HEK293 (cell line): ENCODE measurements around the gene FLYWCH1.

ENCODE experiments used
- BCL11B ChIP-seq: fragments of 450-650 bp; formaldehyde crosslinking; IDR thresholded peaks from 2 replicates; pipeline ENCODE4 v1.5.1; 2016; ENCODE audit warnings: low read depth, missing biosample characterization, missing genetic modification characterization
- KLF16 ChIP-seq: fragments of 450-650 bp; formaldehyde crosslinking; IDR thresholded peaks from 2 replicates; pipeline ENCODE4 v1.5.1; 2017; ENCODE audit warnings: missing biosample characterization, missing genetic modification characterization
- MZF1 ChIP-seq: fragments of 450-650 bp; formaldehyde crosslinking; IDR thresholded peaks from 2 replicates; pipeline ENCODE4 v1.5.1; 2017; ENCODE audit warnings: missing biosample characterization, missing genetic modification characterization, borderline replicate concordance
- OVOL3 ChIP-seq: fragments of 450-650 bp; formaldehyde crosslinking; IDR thresholded peaks from 2 replicates; pipeline ENCODE4 v1.5.1; 2016; ENCODE audit warnings: missing biosample characterization, missing genetic modification characterization
- SP2 ChIP-seq: fragments of 450-650 bp; formaldehyde crosslinking; IDR thresholded peaks from 2 replicates; pipeline ENCODE4 v1.5.1; 2016; ENCODE audit warnings: missing biosample characterization, missing genetic modification characterization
- SP3 ChIP-seq: fragments of 450-650 bp; formaldehyde crosslinking; IDR thresholded peaks from 2 replicates; pipeline ENCODE4 v1.5.1; 2016; ENCODE audit warnings: missing biosample characterization, missing genetic modification characterization
- SP7 ChIP-seq: fragments of 450-650 bp; formaldehyde crosslinking; IDR thresholded peaks from 2 replicates; pipeline ENCODE4 v1.5.1; 2016; ENCODE audit warnings: missing biosample characterization, missing genetic modification characterization
- ZNF121 ChIP-seq: fragments of 450-650 bp; formaldehyde crosslinking; IDR thresholded peaks from 2 replicates; pipeline ENCODE4 v1.5.1; 2016; ENCODE audit warnings: missing biosample characterization, missing genetic modification characterization
- ZNF174 ChIP-seq: fragments of 450-650 bp; formaldehyde crosslinking; IDR thresholded peaks from 2 replicates; pipeline ENCODE4 v1.5.0; 2017; ENCODE audit warnings: missing biosample characterization, mild to moderate bottlenecking, missing genetic modification characterization
- ZNF184 ChIP-seq: fragments of 450-650 bp; IDR thresholded peaks from 2 replicates; pipeline ENCODE4 v1.5.1; 2018; ENCODE audit warnings: missing biosample characterization, mild to moderate bottlenecking, missing genetic modification characterization
- ZNF202 ChIP-seq: fragments of 450-650 bp; formaldehyde crosslinking; IDR thresholded peaks from 2 replicates; pipeline ENCODE4 v1.5.1; 2016; ENCODE audit warnings: missing biosample characterization, missing genetic modification characterization, borderline replicate concordance
- ZNF221 ChIP-seq: fragments of 450-650 bp; formaldehyde crosslinking; IDR thresholded peaks from 2 replicates; pipeline ENCODE4 v1.5.1; 2017; ENCODE audit warnings: missing biosample characterization, missing genetic modification characterization, borderline replicate concordance
- ZNF23 ChIP-seq: fragments of 450-650 bp; formaldehyde crosslinking; IDR thresholded peaks from 2 replicates; pipeline ENCODE4 v1.5.1; 2016; ENCODE audit warnings: missing biosample characterization, missing genetic modification characterization, borderline replicate concordance
- ZNF350 ChIP-seq: fragments of 450-650 bp; formaldehyde crosslinking; IDR thresholded peaks from 2 replicates; pipeline ENCODE4 v1.5.0; 2017; ENCODE audit warnings: missing biosample characterization, mild to moderate bottlenecking, missing genetic modification characterization
- ZNF354C ChIP-seq: fragments of 450-650 bp; formaldehyde crosslinking; IDR thresholded peaks from 2 replicates; pipeline ENCODE4 v1.5.1; 2016; ENCODE audit warnings: missing biosample characterization, missing genetic modification characterization, low read depth, borderline replicate concordance
- ZNF362 ChIP-seq: fragments of 450-650 bp; formaldehyde crosslinking; IDR thresholded peaks from 2 replicates; pipeline ENCODE4 v1.5.1; 2016; ENCODE audit warnings: missing biosample characterization, missing genetic modification characterization
- ZNF394 ChIP-seq: fragments of 450-650 bp; formaldehyde crosslinking; IDR thresholded peaks from 2 replicates; pipeline ENCODE4 v1.5.1; 2016; ENCODE audit warnings: missing biosample characterization, missing genetic modification characterization, mild to moderate bottlenecking, moderate library complexity, borderline replicate concordance
- ZNF488 ChIP-seq: fragments of 450-650 bp; formaldehyde crosslinking; IDR thresholded peaks from 2 replicates; pipeline ENCODE4 v1.5.1; 2016; ENCODE audit warnings: missing biosample characterization, missing genetic modification characterization
- ZNF510 ChIP-seq: fragments of 450-650 bp; formaldehyde crosslinking; IDR thresholded peaks from 2 replicates; pipeline ENCODE4 v1.5.1; 2018; ENCODE audit warnings: mild to moderate bottlenecking, missing genetic modification characterization, missing biosample characterization; ENCODE audit not compliant: insufficient replicate concordance
- ZNF544 ChIP-seq: fragments of 450-650 bp; formaldehyde crosslinking; IDR thresholded peaks from 2 replicates; pipeline ENCODE4 v1.5.0; 2017; ENCODE audit warnings: missing biosample characterization, missing genetic modification characterization
- ZNF623 ChIP-seq: fragments of 450-650 bp; formaldehyde crosslinking; IDR thresholded peaks from 2 replicates; pipeline ENCODE4 v1.5.1; 2016; ENCODE audit warnings: missing biosample characterization, missing genetic modification characterization
- ZNF658 ChIP-seq: fragments of 450-650 bp; formaldehyde crosslinking; IDR thresholded peaks from 2 replicates; pipeline ENCODE4; 2016; ENCODE audit warnings: missing biosample characterization, missing genetic modification characterization
- ZNF660 ChIP-seq: fragments of 450-650 bp; IDR thresholded peaks from 2 replicates; pipeline ENCODE4 v1.5.1; 2018; ENCODE audit warnings: missing biosample characterization, mild to moderate bottlenecking, missing genetic modification characterization
- ZNF707 ChIP-seq: fragments of 450-650 bp; formaldehyde crosslinking; IDR thresholded peaks from 2 replicates; pipeline ENCODE4 v1.5.1; 2016; ENCODE audit warnings: missing biosample characterization, missing genetic modification characterization
- ZSCAN5A ChIP-seq: fragments of 450-650 bp; formaldehyde crosslinking; IDR thresholded peaks from 2 replicates; pipeline ENCODE4 v1.5.1; 2016; ENCODE audit warnings: missing biosample characterization, missing genetic modification characterization
- TF ChIP-seq, protein P1 (sequence below): fragments of 450-650 bp; formaldehyde crosslinking; IDR thresholded peaks from 2 replicates; pipeline ENCODE4 v1.5.1; 2017; ENCODE audit warnings: missing biosample characterization, mild to moderate bottlenecking, missing genetic modification characterization, moderate library complexity
- TF ChIP-seq, protein P2 (sequence below): fragments of 450-650 bp; formaldehyde crosslinking; IDR thresholded peaks from 2 replicates; pipeline ENCODE4 v1.5.1; 2016; ENCODE audit warnings: missing biosample characterization, missing genetic modification characterization
- TF ChIP-seq, protein P3 (sequence below): fragments of 450-650 bp; formaldehyde crosslinking; IDR thresholded peaks from 2 replicates; pipeline ENCODE4; 2016; ENCODE audit warnings: missing biosample characterization, missing genetic modification characterization

Gene FLYWCH1

DNA sequence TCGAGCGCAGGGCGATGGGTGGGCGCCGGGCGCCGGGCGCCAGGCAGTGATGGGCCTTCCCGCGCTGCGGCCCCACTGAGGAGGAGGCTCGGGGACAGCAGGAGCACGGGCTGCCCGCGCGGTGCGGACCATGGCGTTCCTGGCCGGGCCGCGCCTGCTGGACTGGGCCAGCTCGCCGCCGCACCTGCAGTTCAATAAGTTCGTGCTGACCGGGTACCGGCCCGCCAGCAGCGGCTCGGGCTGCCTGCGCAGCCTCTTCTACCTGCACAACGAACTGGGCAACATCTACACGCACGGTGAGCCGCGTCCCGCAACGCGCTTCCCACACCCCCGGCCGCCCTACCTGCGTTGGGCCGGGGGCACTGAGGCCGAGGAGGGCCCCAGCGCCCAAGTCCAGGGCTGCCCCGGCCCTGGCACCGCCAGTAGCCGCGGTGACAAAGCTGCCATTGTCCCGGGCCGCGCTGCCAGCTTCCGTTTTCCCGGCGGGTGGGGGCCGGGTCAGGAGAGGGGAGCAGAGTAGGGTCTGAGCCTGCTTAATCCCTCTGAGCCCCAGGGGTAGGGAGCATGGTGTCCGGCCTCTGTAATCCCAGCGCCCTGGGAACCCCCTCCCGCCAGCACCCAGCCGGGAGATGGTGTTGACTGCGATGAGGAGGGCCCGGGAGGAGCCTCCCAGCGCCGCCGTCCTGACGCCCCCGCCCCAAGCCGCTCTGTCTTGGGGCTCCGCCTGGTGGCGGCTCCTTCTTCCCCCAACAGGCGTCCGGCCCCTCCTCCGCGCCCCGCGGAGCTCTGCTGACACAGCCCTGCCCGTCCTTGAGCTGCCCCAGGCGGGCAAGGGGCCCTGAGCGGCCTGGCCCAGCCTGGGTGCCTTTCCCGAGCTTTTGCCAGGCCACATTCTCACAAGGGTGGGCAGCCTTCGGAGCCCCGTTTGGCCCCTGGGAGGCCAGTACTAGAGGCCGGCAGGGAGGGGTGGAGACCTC lies 58.1 kb downstream of the FLYWCH1 start (continued):
- no peak for TF ChIP-seq ZNF362 (tag by site-specific recombination)
- TF ChIP-seq KLF16 = peak; percentile 59; the same call in 1 of the 2 replicates
- TF ChIP-seq ZNF510 (tag by site-specific recombination) = no peak
- TF ChIP-seq, protein P1, sequence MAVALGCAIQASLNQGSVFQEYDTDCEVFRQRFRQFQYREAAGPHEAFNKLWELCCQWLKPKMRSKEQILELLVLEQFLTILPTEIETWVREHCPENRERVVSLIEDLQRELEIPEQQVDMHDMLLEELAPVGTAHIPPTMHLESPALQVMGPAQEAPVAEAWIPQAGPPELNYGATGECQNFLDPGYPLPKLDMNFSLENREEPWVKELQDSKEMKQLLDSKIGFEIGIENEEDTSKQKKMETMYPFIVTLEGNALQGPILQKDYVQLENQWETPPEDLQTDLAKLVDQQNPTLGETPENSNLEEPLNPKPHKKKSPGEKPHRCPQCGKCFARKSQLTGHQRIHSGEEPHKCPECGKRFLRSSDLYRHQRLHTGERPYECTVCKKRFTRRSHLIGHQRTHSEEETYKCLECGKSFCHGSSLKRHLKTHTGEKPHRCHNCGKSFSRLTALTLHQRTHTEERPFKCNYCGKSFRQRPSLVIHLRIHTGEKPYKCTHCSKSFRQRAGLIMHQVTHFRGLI = peak; percentile 33; the same call in 1 of the 2 replicates
- no peak for TF ChIP-seq ZNF221 (tag by site-specific recombination)
- TF ChIP-seq ZNF174 (tag by site-specific recombination) = no peak
- TF ChIP-seq ZNF544 (tag by site-specific recombination) = no peak
- TF ChIP-seq ZNF354C = no peak
- no peak for TF ChIP-seq OVOL3 (tag by site-specific recombination)
- peak; percentile 37; the same call in 1 of the 2 replicates for TF ChIP-seq ZNF394 (tag by site-specific recombination)
- 0 out of 2 replicates have a peak, but pooled peaks have one; percentile 23 for TF ChIP-seq ZNF184 (tag by site-specific recombination)
- no peak for TF ChIP-seq ZNF707 (tag by site-specific recombination)
- TF ChIP-seq SP7 (tag by site-specific recombination) = peak; percentile 74
- TF ChIP-seq ZNF623 (tag by site-specific recombination) = no peak
- TF ChIP-seq, protein P2, sequence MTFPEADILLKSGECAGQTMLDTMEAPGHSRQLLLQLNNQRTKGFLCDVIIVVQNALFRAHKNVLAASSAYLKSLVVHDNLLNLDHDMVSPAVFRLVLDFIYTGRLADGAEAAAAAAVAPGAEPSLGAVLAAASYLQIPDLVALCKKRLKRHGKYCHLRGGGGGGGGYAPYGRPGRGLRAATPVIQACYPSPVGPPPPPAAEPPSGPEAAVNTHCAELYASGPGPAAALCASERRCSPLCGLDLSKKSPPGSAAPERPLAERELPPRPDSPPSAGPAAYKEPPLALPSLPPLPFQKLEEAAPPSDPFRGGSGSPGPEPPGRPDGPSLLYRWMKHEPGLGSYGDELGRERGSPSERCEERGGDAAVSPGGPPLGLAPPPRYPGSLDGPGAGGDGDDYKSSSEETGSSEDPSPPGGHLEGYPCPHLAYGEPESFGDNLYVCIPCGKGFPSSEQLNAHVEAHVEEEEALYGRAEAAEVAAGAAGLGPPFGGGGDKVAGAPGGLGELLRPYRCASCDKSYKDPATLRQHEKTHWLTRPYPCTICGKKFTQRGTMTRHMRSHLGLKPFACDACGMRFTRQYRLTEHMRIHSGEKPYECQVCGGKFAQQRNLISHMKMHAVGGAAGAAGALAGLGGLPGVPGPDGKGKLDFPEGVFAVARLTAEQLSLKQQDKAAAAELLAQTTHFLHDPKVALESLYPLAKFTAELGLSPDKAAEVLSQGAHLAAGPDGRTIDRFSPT = peak; percentile 74; the same call in 1 of the 2 replicates
- no peak for TF ChIP-seq ZSCAN5A
- TF ChIP-seq ZNF121 (tag by site-specific recombination) = no peak
- TF ChIP-seq BCL11B (tag by site-specific recombination) = peak; percentile 72; the same call in 1 of the 2 replicates
- TF ChIP-seq ZNF202 (tag by site-specific recombination) = no peak
- peak; percentile 83 for TF ChIP-seq ZNF660 (tag by site-specific recombination)
- TF ChIP-seq ZNF23 (tag by site-specific recombination) = no peak
- peak; percentile 80 for TF ChIP-seq SP2 (tag by site-specific recombination)
- peak; percentile 72 for TF ChIP-seq SP3 (tag by site-specific recombination)
- TF ChIP-seq ZNF488 (tag by site-specific recombination) = no peak
- TF ChIP-seq MZF1 (tag by site-specific recombination) = 0 out of 2 replicates have a peak, but pooled peaks have one; percentile 18
- TF ChIP-seq, protein P3, sequence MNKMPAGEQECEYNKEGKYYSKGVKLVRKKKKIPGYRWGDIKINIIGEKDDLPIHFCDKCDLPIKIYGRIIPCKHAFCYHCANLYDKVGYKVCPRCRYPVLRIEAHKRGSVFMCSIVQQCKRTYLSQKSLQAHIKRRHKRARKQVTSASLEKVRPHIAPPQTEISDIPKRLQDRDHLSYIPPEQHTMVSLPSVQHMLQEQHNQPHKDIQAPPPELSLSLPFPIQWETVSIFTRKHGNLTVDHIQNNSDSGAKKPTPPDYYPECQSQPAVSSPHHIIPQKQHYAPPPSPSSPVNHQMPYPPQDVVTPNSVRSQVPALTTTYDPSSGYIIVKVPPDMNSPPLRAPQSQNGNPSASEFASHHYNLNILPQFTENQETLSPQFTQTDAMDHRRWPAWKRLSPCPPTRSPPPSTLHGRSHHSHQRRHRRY = peak; percentile 13; the same call in 1 of the 2 replicates
- no peak for TF ChIP-seq ZNF350 (tag by site-specific recombination)
- TF ChIP-seq ZNF658 (tag by site-specific recombination) = no peak
